ENCODE data around the gene CES5A.

GRCh38 chr16:55810451-55810961 is 64.7 kb downstream of the CES5A start:
- no peak for TF ChIP-seq CTCF (IDR thresholded peaks at IDR 0.05)
- TF ChIP-seq POLR2A (IDR thresholded peaks at IDR 0.05), result no peak

Data from heart left ventricle (tissue), 13 donors.